ENCODE measurements around the gene NHP2. TPM values are rescaled to one million over a fixed set of nuclear protein-coding genes. Genes with fewer than 3 reads are reported as not detected.

NHP2 gene
- total RNA-seq, 1 donor from 2014 or later, result 161 TPM

DNA sequence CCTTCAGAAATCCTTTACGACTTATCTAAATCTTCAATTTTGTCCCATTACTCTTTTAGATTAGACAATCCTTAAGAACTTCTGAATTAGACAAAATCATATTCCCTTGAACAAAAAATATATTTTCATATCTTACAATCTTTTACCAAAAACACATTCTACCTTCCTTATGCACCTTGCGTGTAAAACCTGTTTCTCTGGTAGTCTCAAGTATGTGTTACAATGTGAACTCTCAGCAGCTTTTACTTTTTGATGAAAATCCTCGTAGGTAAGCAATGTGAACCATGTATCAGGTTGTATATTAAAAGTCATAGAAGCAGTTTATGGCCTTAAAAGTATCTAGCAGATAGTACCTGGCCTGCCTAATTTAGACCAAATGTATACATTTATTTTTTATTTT is 20.8 kb upstream of the NHP2 start:
- H3K36me3 Mint-ChIP-seq, result no peaks in the 10 kb centered on the region
- H3K27ac Mint-ChIP-seq, result peak overlapping the region; percentile 7
- no peak overlapping the region for H3K4me3 Mint-ChIP-seq
- TF ChIP-seq, protein P1, sequence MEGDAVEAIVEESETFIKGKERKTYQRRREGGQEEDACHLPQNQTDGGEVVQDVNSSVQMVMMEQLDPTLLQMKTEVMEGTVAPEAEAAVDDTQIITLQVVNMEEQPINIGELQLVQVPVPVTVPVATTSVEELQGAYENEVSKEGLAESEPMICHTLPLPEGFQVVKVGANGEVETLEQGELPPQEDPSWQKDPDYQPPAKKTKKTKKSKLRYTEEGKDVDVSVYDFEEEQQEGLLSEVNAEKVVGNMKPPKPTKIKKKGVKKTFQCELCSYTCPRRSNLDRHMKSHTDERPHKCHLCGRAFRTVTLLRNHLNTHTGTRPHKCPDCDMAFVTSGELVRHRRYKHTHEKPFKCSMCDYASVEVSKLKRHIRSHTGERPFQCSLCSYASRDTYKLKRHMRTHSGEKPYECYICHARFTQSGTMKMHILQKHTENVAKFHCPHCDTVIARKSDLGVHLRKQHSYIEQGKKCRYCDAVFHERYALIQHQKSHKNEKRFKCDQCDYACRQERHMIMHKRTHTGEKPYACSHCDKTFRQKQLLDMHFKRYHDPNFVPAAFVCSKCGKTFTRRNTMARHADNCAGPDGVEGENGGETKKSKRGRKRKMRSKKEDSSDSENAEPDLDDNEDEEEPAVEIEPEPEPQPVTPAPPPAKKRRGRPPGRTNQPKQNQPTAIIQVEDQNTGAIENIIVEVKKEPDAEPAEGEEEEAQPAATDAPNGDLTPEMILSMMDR (conservative IDR thresholded peaks at IDR 0.05), result no peak
- no peaks in the 10 kb centered on the region for H3K9me3 Mint-ChIP-seq
- no peaks in the 10 kb centered on the region for H3K4me1 Mint-ChIP-seq (ENCODE audit: unreplicated experiment)
- DNase-seq (ENCODE audit: extremely low spot score, unreplicated experiment), result no peak
- H3K27me3 Mint-ChIP-seq, result peaks cover 5% of the 10 kb centered on the region

DNA sequence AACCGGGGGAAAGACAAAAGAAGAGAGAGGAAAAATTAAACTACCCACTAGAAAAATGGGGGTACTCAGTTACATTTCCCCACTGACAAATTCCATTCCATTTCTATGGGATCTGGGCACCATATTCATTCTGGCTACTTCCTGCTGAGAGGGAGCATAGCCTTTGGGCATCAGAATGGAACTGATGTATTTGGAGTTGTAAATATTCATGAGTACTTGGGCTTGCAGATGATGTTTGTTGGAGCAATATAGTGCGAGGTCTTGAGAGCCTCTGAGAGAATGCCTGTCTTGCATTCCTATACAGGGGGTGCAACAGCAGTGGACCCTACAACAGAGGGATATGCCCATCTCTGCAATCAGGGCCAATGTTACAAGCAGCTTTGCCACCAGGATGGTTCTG is 16.8 kb upstream of the NHP2 start:
- TF ChIP-seq, protein P1 (conservative IDR thresholded peaks at IDR 0.05), result no peak
- Mint-ChIP-seq H3K4me3 (no peak overlapping the region), H3K4me1 (ENCODE audit: unreplicated experiment) (no peaks in the 10 kb centered on the region), H3K27me3 (peaks cover 10% of the 10 kb centered on the region), H3K27ac (no peak overlapping the region), H3K9me3 (no peaks in the 10 kb centered on the region), H3K36me3 (no peaks in the 10 kb centered on the region)
- no peak for DNase-seq (ENCODE audit: extremely low spot score, unreplicated experiment)

DNA sequence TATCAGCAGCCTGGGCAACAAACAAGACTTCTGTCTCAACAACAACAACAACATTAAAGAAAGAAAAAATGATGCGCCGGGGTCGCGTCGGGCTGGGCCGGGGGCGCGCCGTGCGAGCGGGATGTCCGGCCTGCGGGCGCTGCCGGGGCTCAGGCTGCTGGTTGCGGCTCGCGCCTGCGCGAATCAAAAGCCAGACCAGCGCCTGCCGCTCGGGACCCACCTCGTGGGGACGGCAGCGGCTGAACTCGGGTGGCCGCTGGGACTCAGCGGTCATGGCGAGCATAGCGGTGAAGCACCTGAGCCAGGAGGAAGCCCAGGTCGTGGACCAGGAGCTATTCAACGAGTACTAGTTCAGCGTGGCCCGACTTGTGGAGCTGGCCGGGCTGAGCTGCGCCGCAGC is 11.9 kb upstream of the NHP2 start:
- Mint-ChIP-seq H3K36me3 (no peaks in the 10 kb centered on the region), H3K4me1 (ENCODE audit: unreplicated experiment) (no peaks in the 10 kb centered on the region), H3K27me3 (peaks cover 37% of the 10 kb centered on the region), H3K27ac (no peak overlapping the region), H3K4me3 (no peak overlapping the region), H3K9me3 (no peaks in the 10 kb centered on the region)
- TF ChIP-seq, protein P1 (conservative IDR thresholded peaks at IDR 0.05), result no peak
- no peak for DNase-seq (ENCODE audit: extremely low spot score, unreplicated experiment)

DNA sequence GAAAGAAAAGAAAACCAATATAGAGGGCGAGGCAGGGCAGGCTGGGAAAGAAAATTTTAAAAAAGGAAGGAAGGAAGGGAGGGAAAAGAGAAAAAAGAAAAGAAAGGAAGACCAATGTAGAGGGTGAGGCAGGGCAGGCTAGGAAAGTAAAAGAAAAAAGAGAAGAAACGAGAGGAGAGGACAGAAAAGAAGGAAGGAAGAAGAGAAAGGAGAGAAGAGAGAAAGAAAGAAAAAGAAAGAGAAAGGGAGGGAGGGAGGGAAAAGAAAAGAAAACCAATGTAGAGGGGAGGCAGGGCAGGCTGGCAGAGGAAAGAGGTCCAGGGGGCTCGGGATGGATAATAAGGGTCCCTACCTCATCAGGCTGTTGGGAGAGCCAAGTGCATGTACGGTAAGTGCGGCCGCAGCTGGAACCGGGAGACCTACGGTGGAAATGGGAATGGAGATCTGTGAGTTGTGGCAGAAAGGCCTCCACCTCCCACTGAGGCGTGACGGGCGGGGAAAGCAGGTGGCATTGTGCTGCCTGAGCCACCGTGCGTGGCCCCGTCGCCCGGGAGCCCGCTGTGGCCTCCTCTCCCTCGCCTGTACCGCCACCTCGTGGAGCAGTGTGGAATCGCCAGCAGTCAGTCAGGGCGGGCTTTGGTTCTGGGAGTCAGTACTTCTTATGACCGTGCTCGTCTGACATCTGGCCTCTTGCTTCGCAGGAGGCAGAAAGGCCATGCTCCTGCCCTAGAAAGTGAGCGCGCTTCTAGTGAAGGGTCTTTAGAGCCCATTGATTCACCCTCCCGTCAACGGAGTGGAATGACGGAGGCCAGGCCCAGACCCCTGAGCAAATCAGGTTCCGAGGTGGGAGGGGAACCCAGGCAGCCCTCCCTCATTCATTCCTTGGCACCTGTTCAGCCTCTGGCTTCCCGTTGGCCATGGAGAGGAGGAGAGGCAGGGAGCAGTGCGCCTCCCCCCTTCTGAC is 10.4 kb upstream of the NHP2 start:
- Mint-ChIP-seq H3K4me1 (ENCODE audit: unreplicated experiment) (no peaks in the 10 kb centered on the region), H3K27me3 (peaks cover 32% of the 10 kb centered on the region), H3K27ac (no peak overlapping the region), H3K36me3 (no peaks in the 10 kb centered on the region), H3K9me3 (no peaks in the 10 kb centered on the region), H3K4me3 (peak overlapping the region; percentile 61)
- TF ChIP-seq, protein P1 (conservative IDR thresholded peaks at IDR 0.05), result peak; percentile 99
- peak; percentile 94 for DNase-seq (ENCODE audit: extremely low spot score, unreplicated experiment)

DNA sequence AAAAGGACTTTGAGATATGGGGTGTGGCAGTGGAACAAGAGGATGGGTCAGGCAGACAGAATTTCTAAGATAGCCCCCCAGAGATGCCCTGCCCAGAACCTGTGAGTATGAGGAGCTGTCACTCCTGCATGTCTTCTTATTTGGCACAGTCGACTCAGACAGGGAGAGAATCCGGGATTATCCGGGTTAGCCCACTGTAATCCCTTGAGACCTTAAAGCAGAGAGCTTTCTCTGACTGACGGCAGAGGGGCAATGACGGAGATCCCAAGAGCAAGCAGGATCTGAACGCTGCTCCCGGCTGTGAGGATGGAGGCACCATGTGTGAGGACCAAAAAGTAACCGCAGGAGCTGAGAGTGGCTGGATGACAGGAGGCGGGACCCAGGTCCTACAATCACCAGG is 8.8 kb upstream of the NHP2 start:
- TF ChIP-seq, protein P1 (conservative IDR thresholded peaks at IDR 0.05), result no peak
- no peak for DNase-seq (ENCODE audit: extremely low spot score, unreplicated experiment)
- Mint-ChIP-seq H3K4me3 (no peak overlapping the region), H3K4me1 (ENCODE audit: unreplicated experiment) (no peaks in the 10 kb centered on the region), H3K27ac (no peak overlapping the region), H3K36me3 (no peaks in the 10 kb centered on the region), H3K27me3 (peaks cover 28% of the 10 kb centered on the region), H3K9me3 (no peaks in the 10 kb centered on the region)

Measured in type B pancreatic cell (in vitro differentiated cells).